ENCODE data around the gene ARID1A. TPM values are rescaled to one million over a fixed set of nuclear protein-coding genes. Genes with fewer than 3 reads are reported as not detected.

Gene ARID1A
- total and polyA plus RNA-seq, 2 of the 8 experiments (the other 6 are each of a cell fraction or from before 2014, with no cell fraction given), result 52.1 to 103 TPM

- Histone ChIP-seq H3K4me3 (ENCODE audit: extremely low read depth in 1 of 4, insufficient read depth in 2 of 4, low read depth in 3 of 4, low read length in 4 of 4) (no peak overlapping the region), H3K4ac (replicated peaks; ENCODE audit: insufficient read length, low read depth, low read length) (no peak overlapping the region), H3K4me1 (replicated peaks in 1 of 4; ENCODE audit: control insufficient read depth in 3 of 4, insufficient read depth in 4 of 4, low read length in 3 of 4) (peaks cover 0 to 8% (median 2%) of the 10 kb centered on the region in 4 experiments; a peak in 1 of 7 replicates), H3K4me2 (ENCODE audit: insufficient read depth in 1 of 2, low read depth in 2 of 2, low read length in 2 of 2) (no peak overlapping the region), H4K8ac (ENCODE audit: extremely low read depth, insufficient read depth, low read length) (no peak overlapping the region), H3K18ac (ENCODE audit: extremely low read depth, low read length) (no peak overlapping the region), H4K20me1 (replicated peaks in 1 of 2; ENCODE audit: control insufficient read depth in 1 of 2, insufficient read depth in 2 of 2, low read length in 2 of 2) (peaks cover 5 to 20% of the 10 kb centered on the region in 2 experiments), H3K36me3 (ENCODE audit: control insufficient read depth in 2 of 4, insufficient read depth in 4 of 4, low read length in 3 of 4) (peaks cover 21 to 61% (median 37%) of the 10 kb centered on the region in 4 experiments), H2AFZ (ENCODE audit: low read length) (no peak overlapping the region), H2BK15ac (ENCODE audit: low read length) (no peak overlapping the region), H3K27me3 (replicated peaks in 1 of 4; ENCODE audit: control insufficient read depth in 3 of 4, extremely low read depth in 1 of 4, insufficient read depth in 3 of 4, low read length in 3 of 4) (no peaks in the 10 kb centered on the region), H3K23ac (ENCODE audit: insufficient read length) (no peak overlapping the region), H3K14ac (ENCODE audit: insufficient read length) (no peak overlapping the region), H3K79me2 (ENCODE audit: control insufficient read depth in 1 of 2, insufficient read depth in 2 of 2, low read length in 2 of 2) (peaks cover 0 to 77% of the 10 kb centered on the region in 2 experiments), H3K79me1 (ENCODE audit: low read depth, low read length) (peaks cover 12% of the 10 kb centered on the region), H3K23me2 (ENCODE audit: low read depth, low read length) (no peaks in the 10 kb centered on the region), H3K56ac (replicated peaks; ENCODE audit: insufficient read length, low read depth, low read length) (no peak overlapping the region), H2BK12ac (ENCODE audit: low read depth, low read length) (0 out of 2 replicates have a peak overlapping the region, but pooled peaks have one; percentile 3), H4K91ac (replicated peaks; ENCODE audit: insufficient read length, low read length) (no peak overlapping the region), H2BK120ac (replicated peaks; ENCODE audit: low read depth, low read length) (no peak overlapping the region), H3K9me3 (ENCODE audit: insufficient read depth in 2 of 2, low read depth in 1 of 2, low read length in 1 of 2) (no peaks in the 10 kb centered on the region), H3K9ac (replicated peaks in 1 of 4; ENCODE audit: extremely low read depth in 1 of 4, low read depth in 3 of 4, low read length in 3 of 4) (no peak overlapping the region; a peak in 1 of 7 replicates), H4K5ac (ENCODE audit: insufficient read length, low read depth, low read length) (no peak overlapping the region), H3K27ac (ENCODE audit: low read depth, low read length) (no peak overlapping the region), H2BK20ac (ENCODE audit: low read length) (no peak overlapping the region), H2AK5ac (ENCODE audit: low read depth, low read length) (no peak overlapping the region), H2BK5ac (ENCODE audit: low read depth, low read length) (0 out of 2 replicates have a peak overlapping the region, but pooled peaks have one; percentile 1)
- DNase-seq (ENCODE audit: low read depth in 1 of 2, low spot score in 2 of 2), result no peak
- ChIA-PET CTCF (ENCODE audit: partially characterized antibody) (interaction anchor here (0.6 to 2.9 kb wide), 10 partner anchors 16 to 146 kb away, joined by 3 to 12 read pairs (median 4); partner anchors contain the start of gene PIGV), POLR2A (ENCODE audit: partially characterized antibody) (interaction anchor here (0.6 to 3.8 kb wide), 6 partner anchors 9 to 46 kb away, joined by 3 to 19 read pairs (median 4); partner anchors contain the start of gene PIGV)
- FAIRE-seq, result no peak
- 89% methylated on average over 8 of the region's 8 CpGs; no CpG with 5 or more reads in 1 of the 2 experiments for WGBS, 2 experiments (ENCODE audit: extremely low coverage in 1 of 2, insufficient coverage in 1 of 2, insufficient read length in 1 of 2, insufficient replicate concordance in 2 of 2, low coverage in 1 of 2, low lambda C conversion rate in 2 of 2, missing lambda C conversion rate in 1 of 2)
- TF ChIP-seq MAFK (IDR thresholded peaks at IDR 0.05; ENCODE audit: low read depth, low read length) (no peak), RAD21 (IDR thresholded peaks at IDR 0.05 in 1 of 2, conservative IDR thresholded peaks at IDR 0.05 in 1 of 2; ENCODE audit: low read depth in 2 of 2, low read length in 2 of 2) (no peak), SAP30 (IDR thresholded peaks at IDR 0.05; ENCODE audit: insufficient read depth, insufficient replicate concordance, low read length) (no peak), KDM4A (IDR thresholded peaks at IDR 0.05; ENCODE audit: low read depth, low read length, severe bottlenecking) (no peak), TAF7 (optimal IDR thresholded peaks at IDR 0.05; ENCODE audit: borderline replicate concordance, low read depth, low read length) (no peak), EGR1 (IDR thresholded peaks at IDR 0.05; ENCODE audit: borderline replicate concordance, low read depth, low read length) (no peak), USF2 (IDR thresholded peaks at IDR 0.05; ENCODE audit: low read length) (no peak), BACH1 (IDR thresholded peaks at IDR 0.05; ENCODE audit: low read length) (no peak), CHD1 (IDR thresholded peaks at IDR 0.05; ENCODE audit: low read depth, low read length) (no peak), ZNF274 (IDR thresholded peaks at IDR 0.05; ENCODE audit: borderline replicate concordance, extremely low read depth, low read length) (no peak)
Observed at GRCh38 chr1:26743426-26744059, 47.7 kb downstream of the ARID1A start.

All from H1 (cell line).